ENCODE measurements around the gene ACSM5. TPM values are rescaled to one million over a fixed set of nuclear protein-coding genes. Genes with fewer than 3 reads are reported as not detected.

The ACSM5 gene
- total RNA-seq, 1 donor from 2014 or later, result 4.5 TPM

GRCh38 chr16:20372701-20373100 is 36.6 kb upstream of the ACSM5 start:
- H3K27ac ChIP-seq, result no peak overlapping the region
- H3K4me1 ChIP-seq, result no peaks in the 10 kb centered on the region
- intact Hi-C loops (cut with DNase I), result no loop called here
- ATAC-seq, result no peak
- no peaks in the 10 kb centered on the region for H3K9me3 ChIP-seq
- no peak for TF ChIP-seq CTCF (IDR thresholded peaks at IDR 0.05)
- H3K36me3 ChIP-seq, result no peaks in the 10 kb centered on the region
- H3K4me3 ChIP-seq, result no peak overlapping the region
- no peak for DNase-seq
- no peaks in the 10 kb centered on the region for H3K27me3 ChIP-seq

- Histone ChIP-seq H3K36me3 (no peaks in the 10 kb centered on the region), H3K9me3 (no peaks in the 10 kb centered on the region), H3K27me3 (no peaks in the 10 kb centered on the region), H3K4me3 (no peak overlapping the region), H3K27ac (no peak overlapping the region), H3K4me1 (no peaks in the 10 kb centered on the region)
- ATAC-seq (no peak), DNase-seq (no peak)
- no peak for TF ChIP-seq CTCF (IDR thresholded peaks at IDR 0.05)
- intact Hi-C loops (cut with DNase I), result no loop called here
Observed at GRCh38 chr16:20377181-20377580, 32.2 kb upstream of the ACSM5 start.

- Histone ChIP-seq H3K27ac (no peak overlapping the region), H3K27me3 (no peaks in the 10 kb centered on the region), H3K4me1 (no peaks in the 10 kb centered on the region), H3K36me3 (no peaks in the 10 kb centered on the region), H3K9me3 (no peaks in the 10 kb centered on the region), H3K4me3 (no peak overlapping the region)
- DNase-seq (no peak), ATAC-seq (no peak)
- intact Hi-C loops (cut with DNase I), result loop anchor here (10.0 kb wide), 1 partner anchor 476 kb away; no protein-coding TSS in a partner anchor
- TF ChIP-seq CTCF (IDR thresholded peaks at IDR 0.05), result no peak
Observed at GRCh38 chr16:20380782-20381181, 28.6 kb upstream of the ACSM5 start.

GRCh38 chr16:20382202-20382948 is 27.0 kb upstream of the ACSM5 start:
- intact Hi-C loops (cut with DNase I), result loop anchor here (10.0 kb wide), 1 partner anchor 478 kb away; no protein-coding TSS in a partner anchor
- Histone ChIP-seq H3K36me3 (no peaks in the 10 kb centered on the region), H3K9me3 (no peaks in the 10 kb centered on the region), H3K27me3 (peaks cover 6% of the 10 kb centered on the region), H3K4me1 (no peaks in the 10 kb centered on the region), H3K27ac (no peak overlapping the region), H3K4me3 (no peak overlapping the region)
- ATAC-seq, result no peak
- no peak for DNase-seq
- TF ChIP-seq CTCF (IDR thresholded peaks at IDR 0.05), result no peak

GRCh38 chr16:20383106-20384029 is 26.0 kb upstream of the ACSM5 start:
- ATAC-seq, result peak; percentile 87
- DNase-seq, result no peak
- intact Hi-C loops (cut with DNase I), result loop anchor here (10.0 kb wide), 1 partner anchor 479 kb away; no protein-coding TSS in a partner anchor

More at GRCh38 chr16:20383106-20384029, 26.0 kb upstream of the ACSM5 start:
- H3K27ac ChIP-seq, result no peak overlapping the region
- no peaks in the 10 kb centered on the region for H3K36me3 ChIP-seq
- H3K27me3 ChIP-seq, result peaks cover 6% of the 10 kb centered on the region
- H3K4me3 ChIP-seq, result no peak overlapping the region
- no peaks in the 10 kb centered on the region for H3K9me3 ChIP-seq
- peak; percentile 76 for TF ChIP-seq CTCF (IDR thresholded peaks at IDR 0.05)
- no peaks in the 10 kb centered on the region for H3K4me1 ChIP-seq
